GM13976 (cell line): ENCODE measurements around the gene AUTS2.

ENCODE experiments used
- DNase-seq: peaks from one replicate; pipeline ENCODE4 v3.0.0; 2012; ENCODE audit warnings: low spot score
- in situ Hi-C: fragments of 300-500 bp; cut with MboI; formaldehyde crosslinking; loops from one replicate; pipeline ENCODE4 v1.12.0; 2022; ENCODE audit warnings: low sequenced_read_pairs, mixed read lengths, inconsistent platforms; ENCODE audit not compliant: unreplicated experiment
- TF ChIP-seq, protein P1 (sequence below): IDR thresholded peaks from 2 replicates; pipeline ENCODE4 v1.5.1; 2012; ENCODE audit warnings: borderline replicate concordance, mild to moderate bottlenecking; ENCODE audit not compliant: insufficient read depth; ENCODE audit errors: extremely low read depth, missing control alignments, control extremely low read depth

Gene AUTS2

DNA sequence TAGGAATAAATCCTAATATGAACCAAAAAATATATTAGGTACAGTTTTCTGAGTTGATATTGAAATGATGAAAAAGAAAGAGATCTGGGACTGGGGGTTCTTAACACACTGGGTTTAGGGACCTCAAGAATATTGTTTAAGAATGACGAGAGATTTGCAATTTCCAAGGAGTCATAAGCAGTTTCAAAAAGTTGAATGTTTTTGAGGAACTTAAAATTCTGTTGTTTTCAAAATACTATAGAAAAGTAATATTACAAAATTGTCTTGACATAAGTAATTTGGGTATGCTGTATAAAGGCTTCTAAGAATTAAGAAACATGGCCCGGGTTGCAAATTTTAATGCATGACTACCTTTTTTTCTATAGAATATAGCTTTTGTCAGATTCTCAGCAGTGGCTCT, 88.1 kb downstream of the AUTS2 start:
- TF ChIP-seq, protein P1, sequence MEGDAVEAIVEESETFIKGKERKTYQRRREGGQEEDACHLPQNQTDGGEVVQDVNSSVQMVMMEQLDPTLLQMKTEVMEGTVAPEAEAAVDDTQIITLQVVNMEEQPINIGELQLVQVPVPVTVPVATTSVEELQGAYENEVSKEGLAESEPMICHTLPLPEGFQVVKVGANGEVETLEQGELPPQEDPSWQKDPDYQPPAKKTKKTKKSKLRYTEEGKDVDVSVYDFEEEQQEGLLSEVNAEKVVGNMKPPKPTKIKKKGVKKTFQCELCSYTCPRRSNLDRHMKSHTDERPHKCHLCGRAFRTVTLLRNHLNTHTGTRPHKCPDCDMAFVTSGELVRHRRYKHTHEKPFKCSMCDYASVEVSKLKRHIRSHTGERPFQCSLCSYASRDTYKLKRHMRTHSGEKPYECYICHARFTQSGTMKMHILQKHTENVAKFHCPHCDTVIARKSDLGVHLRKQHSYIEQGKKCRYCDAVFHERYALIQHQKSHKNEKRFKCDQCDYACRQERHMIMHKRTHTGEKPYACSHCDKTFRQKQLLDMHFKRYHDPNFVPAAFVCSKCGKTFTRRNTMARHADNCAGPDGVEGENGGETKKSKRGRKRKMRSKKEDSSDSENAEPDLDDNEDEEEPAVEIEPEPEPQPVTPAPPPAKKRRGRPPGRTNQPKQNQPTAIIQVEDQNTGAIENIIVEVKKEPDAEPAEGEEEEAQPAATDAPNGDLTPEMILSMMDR = no peak
- no peak for DNase-seq
- in situ Hi-C loops = no loop called here

DNA sequence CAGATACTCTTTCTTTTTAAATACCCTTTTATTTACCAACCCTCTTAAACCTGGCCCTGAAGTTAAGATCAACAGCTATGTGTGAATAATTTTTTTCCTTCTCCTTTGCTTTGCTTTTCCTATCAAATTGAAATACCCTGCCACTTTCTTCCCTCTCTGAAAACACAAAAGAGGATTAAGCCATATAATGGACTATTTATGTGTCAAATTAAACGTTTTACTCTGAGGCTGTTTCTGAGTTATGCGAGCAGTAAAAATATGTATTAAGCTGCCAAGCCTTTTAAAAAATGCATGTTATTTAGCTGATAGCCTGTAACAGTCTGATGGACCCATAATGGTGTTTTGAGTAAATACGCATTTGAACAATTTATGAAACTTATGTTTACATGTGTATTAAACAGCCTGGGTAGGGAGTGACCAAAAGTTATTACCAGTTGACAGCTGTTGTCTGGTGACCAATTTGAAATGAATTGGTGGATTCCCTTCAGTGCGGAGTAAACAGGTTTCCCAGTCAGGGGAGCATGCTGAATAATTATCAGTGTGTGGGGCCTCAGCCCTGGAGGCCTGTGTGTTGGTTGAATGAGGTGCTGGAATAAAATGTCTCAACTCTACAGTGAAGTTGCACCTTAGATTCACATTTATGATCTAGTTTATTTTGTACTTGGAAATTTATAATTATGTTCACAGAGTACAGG, 89.6 kb downstream of the AUTS2 start:
- DNase-seq = no peak
- TF ChIP-seq, protein P1 = no peak
- in situ Hi-C loops = no loop called here

DNA sequence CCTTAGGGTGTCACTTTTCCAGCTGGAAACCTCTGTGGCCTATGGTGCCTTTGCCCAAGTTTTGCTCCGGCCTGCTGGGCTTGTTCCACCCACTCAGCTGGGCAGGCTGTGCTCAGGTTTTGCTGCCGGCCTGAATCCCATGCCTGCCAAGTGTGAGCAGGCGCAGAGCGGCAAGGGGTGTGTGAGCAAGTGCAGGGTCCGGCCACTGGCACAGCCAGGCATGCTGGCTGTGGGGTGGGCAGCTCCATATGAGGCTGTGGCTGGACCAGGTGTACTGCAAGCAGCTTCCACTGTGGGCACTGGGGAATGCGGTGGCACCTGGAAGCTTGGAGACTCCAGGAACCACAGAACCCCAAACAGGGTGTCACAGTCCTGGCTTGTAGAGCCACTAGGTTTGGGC, 92.1 kb downstream of the AUTS2 start:
- DNase-seq = no peak
- TF ChIP-seq, protein P1 = no peak
- in situ Hi-C loops = no loop called here

DNA sequence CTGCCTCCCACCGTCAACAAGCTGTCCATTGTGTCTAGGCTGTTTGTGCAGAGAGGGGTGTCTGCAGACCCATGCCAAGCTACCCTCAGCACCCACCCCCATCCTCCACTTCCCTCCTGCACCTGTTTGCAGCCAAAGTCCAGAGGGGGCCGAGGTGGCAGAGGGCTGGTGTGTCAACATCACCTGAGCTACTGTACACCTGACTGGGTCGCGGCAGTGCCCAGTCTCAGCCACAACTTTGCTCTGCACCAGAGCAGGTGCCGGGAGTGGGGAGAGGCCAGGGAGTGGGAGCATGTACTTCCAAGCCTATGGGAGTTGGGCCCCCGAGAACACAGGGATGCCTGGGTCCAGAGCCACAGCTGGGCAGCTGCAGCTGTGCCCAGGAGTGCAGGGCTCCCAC, 93.1 kb downstream of the AUTS2 start:
- TF ChIP-seq, protein P1 = no peak
- in situ Hi-C loops = no loop called here
- no peak for DNase-seq

DNA sequence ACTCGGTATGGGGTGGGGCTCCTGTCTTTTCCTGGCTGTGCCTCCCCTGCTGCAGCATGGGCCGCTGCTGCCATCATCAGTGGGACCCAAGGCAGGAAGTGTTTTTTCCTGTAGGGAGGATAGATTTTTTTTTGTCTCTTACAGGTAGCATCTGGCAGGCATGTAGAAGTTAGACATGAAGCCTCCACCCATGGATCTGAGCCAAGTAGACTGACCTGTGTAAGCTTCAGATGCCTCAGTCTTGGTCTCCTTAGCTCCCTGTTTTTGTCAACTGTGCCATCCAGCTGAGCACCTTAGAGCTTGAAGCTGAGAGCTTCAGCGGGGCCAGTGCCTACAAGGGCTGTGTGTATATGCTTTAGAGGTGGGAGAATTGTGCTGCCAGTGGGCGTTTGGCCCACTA, 93.5 kb downstream of the AUTS2 start:
- in situ Hi-C loops = no loop called here
- TF ChIP-seq, protein P1 = no peak
- DNase-seq = no peak

DNA sequence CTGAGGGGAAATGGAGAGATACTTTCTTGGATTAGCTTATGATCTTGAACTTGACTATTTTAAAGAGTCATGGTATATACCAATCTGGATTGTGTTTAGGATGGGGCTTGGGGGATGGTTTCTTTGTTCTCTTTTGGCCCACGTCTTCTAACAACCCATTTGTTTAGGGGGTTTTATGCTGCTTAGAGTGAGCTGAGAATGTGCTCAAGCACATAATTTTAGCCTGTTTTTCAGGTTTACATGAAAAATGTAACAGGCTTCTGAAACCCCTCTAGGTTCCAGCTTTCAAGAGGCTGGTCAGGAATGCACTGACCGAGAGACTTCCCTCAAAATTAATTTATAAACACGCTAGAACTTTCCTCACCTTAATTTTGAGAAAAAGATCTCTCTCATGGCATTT, 94.3 kb downstream of the AUTS2 start:
- in situ Hi-C loops = no loop called here
- TF ChIP-seq, protein P1 = no peak
- DNase-seq = peak; percentile 18

DNA sequence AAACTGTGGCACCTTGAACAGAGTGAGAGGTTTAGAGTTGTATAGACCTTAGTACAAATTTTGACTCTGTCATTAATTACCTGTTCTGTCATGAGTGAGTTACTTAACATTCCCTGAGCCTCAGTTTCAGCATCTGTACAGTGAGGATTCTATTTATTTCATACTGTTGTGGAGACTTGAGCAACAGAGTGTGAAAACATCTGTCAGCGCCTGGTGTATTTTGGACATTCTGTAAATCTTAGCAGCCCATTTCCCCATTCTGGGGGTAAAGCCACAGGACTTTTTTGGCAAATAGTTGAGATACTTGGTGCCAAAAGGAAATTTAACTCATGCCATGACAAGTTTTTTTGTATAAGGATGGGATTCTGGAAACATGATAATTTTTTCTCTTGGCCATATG, 94.8 kb downstream of the AUTS2 start:
- DNase-seq = no peak
- TF ChIP-seq, protein P1 = no peak
- in situ Hi-C loops = no loop called here
